Activated CD4-positive, alpha-beta T cell treated with anti-CD3 and anti-CD28 coated beads for 36 hours (primary cell): ENCODE results near the gene FNBP1L. TPM values are rescaled to one million over a fixed set of nuclear protein-coding genes. Genes with fewer than 3 reads are reported as not detected.

Experiments used
- ATAC-seq: fragments of 200-7000 bp; cut with Tn5 transposase; one replicate; pipeline ENCODE4 v1.10.0; 2021; ENCODE audit warnings: mild to moderate bottlenecking, moderate library complexity
- CTCF ChIA-PET: fragments of 350-600 bp; sonication (Branson Sonifier 250); formaldehyde crosslinking; loops from one replicate; lab custom pipeline; 2021; ENCODE audit warnings: antibody characterized with exemption; lab: Charles Lee
- POLR2A ChIA-PET: fragments of 350-600 bp; sonication (Branson Sonifier 250); formaldehyde crosslinking; loops from one replicate; lab custom pipeline; 2021; ENCODE audit warnings: antibody characterized with exemption, inconsistent platforms; lab: Charles Lee
- DNase-seq: peaks from one replicate; pipeline ENCODE4 v3.0.0-alpha.2; 2020
- H3K27ac Mint-ChIP-seq: one replicate; pipeline ENCODE4 v1.8.0; 2021; ENCODE audit warnings: mixed read lengths
- H3K27me3 Mint-ChIP-seq: one replicate; pipeline ENCODE4 v1.8.0; 2021; ENCODE audit warnings: mixed read lengths
- H3K36me3 Mint-ChIP-seq: one replicate; pipeline ENCODE4 v1.8.0; 2021; ENCODE audit warnings: low read depth, mixed read lengths
- H3K4me1 Mint-ChIP-seq: one replicate; pipeline ENCODE4 v1.8.0; 2021; ENCODE audit warnings: mixed read lengths
- H3K4me3 Mint-ChIP-seq: one replicate; pipeline ENCODE4 v1.8.0; 2021; ENCODE audit warnings: mild to moderate bottlenecking, moderate library complexity, mixed read lengths
- H3K9me3 Mint-ChIP-seq: one replicate; pipeline ENCODE4 v1.8.0; 2021; ENCODE audit warnings: low read depth, mixed read lengths
- intact Hi-C, 2 experiments: fragments of 100-400 bp; cut with DNase I in 1 of 2; cut with micrococcal nuclease in 1 of 2; formaldehyde crosslinking; loops; one replicate each; pipeline versions ENCODE4 v1.14.2 to v1.15.1; 2022 to 2024; cut with DNase I, micrococcal nuclease
- total RNA-seq, 2 experiments: library from RNA; stranded (reverse); gene quantifications; one replicate each; pipeline ENCODE4 v1.2.3, GENCODE V29; 2021

FNBP1L gene
- total RNA-seq, 2 experiments from 2014 or later, result 1.2 to 1.4 TPM

- ChIA-PET CTCF (interaction anchor here (0.6 to 1.1 kb wide), 3 partner anchors 9 to 369 kb away, joined by 3 to 4 read pairs (median 3); no protein-coding TSS in a partner anchor), POLR2A (no interaction called here)
- Mint-ChIP-seq H3K9me3 (no peaks in the 10 kb centered on the region), H3K27me3 (peaks cover 7% of the 10 kb centered on the region), H3K27ac (no peak overlapping the region), H3K36me3 (no peaks in the 10 kb centered on the region), H3K4me1 (peaks cover 6% of the 10 kb centered on the region), H3K4me3 (no peak overlapping the region)
- ATAC-seq (no peak), DNase-seq (no peak)
- intact Hi-C loops, result loop anchor here in 1 of 2 experiments (10.0 kb wide), 1 partner anchor 138 kb away; no protein-coding TSS in a partner anchor
Measured at GRCh38 chr1:93442741-93443140, 5.2 kb upstream of the FNBP1L start.

- CTCF ChIA-PET, result interaction anchor here (0.8 to 1.4 kb wide), 4 partner anchors 13 to 403 kb away, joined by 3 to 5 read pairs (median 3); no protein-coding TSS in a partner anchor
- POLR2A ChIA-PET, result no interaction called here
- Mint-ChIP-seq H3K9me3 (no peaks in the 10 kb centered on the region), H3K4me3 (no peak overlapping the region), H3K27ac (no peak overlapping the region), H3K36me3 (no peaks in the 10 kb centered on the region), H3K27me3 (peaks cover 7% of the 10 kb centered on the region), H3K4me1 (peaks cover 6% of the 10 kb centered on the region)
- no peak for DNase-seq
- intact Hi-C loops, result loop anchor here in 1 of 2 experiments (10.0 kb wide), 1 partner anchor 139 kb away; no protein-coding TSS in a partner anchor
- no peak for ATAC-seq
Measured at GRCh38 chr1:93443454-93443853, 4.5 kb upstream of the FNBP1L start.

GRCh38 chr1:93446837-93447451 is 974 bp upstream of the FNBP1L start:
- POLR2A ChIA-PET, result interaction anchor here (0.5 kb wide), 2 partner anchors 97 to 321 kb away, joined by 3 read pairs; no protein-coding TSS in a partner anchor
- ATAC-seq (no peak), DNase-seq (peak; percentile 31)
- Mint-ChIP-seq H3K27ac (no peak overlapping the region), H3K9me3 (no peaks in the 10 kb centered on the region), H3K36me3 (no peaks in the 10 kb centered on the region), H3K27me3 (peaks cover 24% of the 10 kb centered on the region), H3K4me1 (peaks cover 15% of the 10 kb centered on the region), H3K4me3 (peak overlapping the region; percentile 83)
- intact Hi-C loops, result loop anchor here in 1 of 2 experiments (5.0 to 10.0 kb wide), 4 partner anchors 100 to 370 kb away; partner anchors contain the start of genes DR1 and MTF2
- CTCF ChIA-PET, result interaction anchor here (0.6 to 2.4 kb wide), 8 partner anchors 10 to 564 kb away, joined by 3 to 13 read pairs (median 3); no protein-coding TSS in a partner anchor

- ChIA-PET POLR2A (no interaction called here), CTCF (interaction anchor here (2.4 kb wide), 1 partner anchor 144 kb away, joined by 13 read pairs; no protein-coding TSS in a partner anchor)
- intact Hi-C loops, result loop anchor here (2.0 to 10.0 kb wide), 6 partner anchors 101 to 398 kb away; partner anchors contain the start of genes DR1 (in 1 of the 2) and MTF2 (in 1 of the 2)
- Mint-ChIP-seq H3K9me3 (no peaks in the 10 kb centered on the region), H3K4me1 (peaks cover 15% of the 10 kb centered on the region), H3K36me3 (no peaks in the 10 kb centered on the region), H3K27me3 (peaks cover 27% of the 10 kb centered on the region), H3K27ac (peak overlapping the region; percentile 6), H3K4me3 (peak overlapping the region; percentile 83)
- ATAC-seq (peak; percentile 50), DNase-seq (peak; percentile 29)
Measured at GRCh38 chr1:93448292-93448982, 519 bp downstream of the FNBP1L start.

- intact Hi-C loops, result loop anchor here (2.0 to 10.0 kb wide), 6 partner anchors 102 to 398 kb away; partner anchors contain the start of genes DR1 (in 1 of the 2) and MTF2 (in 1 of the 2)
- H3K27me3 Mint-ChIP-seq, result peaks cover 31% of the 10 kb centered on the region
- DNase-seq (peak; percentile 10), ATAC-seq (no peak)
- H3K4me1 Mint-ChIP-seq, result peaks cover 15% of the 10 kb centered on the region
- H3K27ac Mint-ChIP-seq, result peak overlapping the region; percentile 6
- no peaks in the 10 kb centered on the region for H3K9me3 Mint-ChIP-seq
- H3K36me3 Mint-ChIP-seq, result no peaks in the 10 kb centered on the region
- ChIA-PET POLR2A (no interaction called here), CTCF (interaction anchor here (2.4 kb wide), 1 partner anchor 145 kb away, joined by 13 read pairs; no protein-coding TSS in a partner anchor)
- peak overlapping the region; percentile 83 for H3K4me3 Mint-ChIP-seq
Measured at GRCh38 chr1:93448983-93449804, 1.3 kb downstream of the FNBP1L start.

- no peak overlapping the region for H3K4me3 Mint-ChIP-seq
- intact Hi-C loops, result no loop called here
- no peak overlapping the region for H3K27ac Mint-ChIP-seq
- ATAC-seq, result no peak
- DNase-seq, result no peak
- ChIA-PET POLR2A (no interaction called here), CTCF (no interaction called here)
- H3K4me1 Mint-ChIP-seq, result peaks cover 15% of the 10 kb centered on the region
- no peaks in the 10 kb centered on the region for H3K36me3 Mint-ChIP-seq
- H3K27me3 Mint-ChIP-seq, result peaks cover 31% of the 10 kb centered on the region
- H3K9me3 Mint-ChIP-seq, result no peaks in the 10 kb centered on the region
Measured at GRCh38 chr1:93450321-93450720, 2.4 kb downstream of the FNBP1L start.

GRCh38 chr1:93453911-93454310 is 6.0 kb downstream of the FNBP1L start:
- intact Hi-C loops, result loop anchor here in 1 of 2 experiments (2.0 kb wide), 1 partner anchor 15 kb away; no protein-coding TSS in a partner anchor
- H3K9me3 Mint-ChIP-seq, result no peaks in the 10 kb centered on the region
- CTCF ChIA-PET, result no interaction called here
- H3K4me3 Mint-ChIP-seq, result no peak overlapping the region
- H3K27me3 Mint-ChIP-seq, result peaks cover 22% of the 10 kb centered on the region
- POLR2A ChIA-PET, result no interaction called here
- no peaks in the 10 kb centered on the region for H3K36me3 Mint-ChIP-seq
- peaks cover 7% of the 10 kb centered on the region for H3K4me1 Mint-ChIP-seq
- ATAC-seq (no peak), DNase-seq (no peak)
- H3K27ac Mint-ChIP-seq, result no peak overlapping the region

- H3K27ac Mint-ChIP-seq, result no peak overlapping the region
Measured at GRCh38 chr1:93459126-93459525, 11.2 kb downstream of the FNBP1L start.

GRCh38 chr1:93461236-93461635 is 13.3 kb downstream of the FNBP1L start:
- no peak for ATAC-seq
- Mint-ChIP-seq H3K4me3 (no peak overlapping the region), H3K27ac (no peak overlapping the region), H3K4me1 (peaks cover 1% of the 10 kb centered on the region), H3K9me3 (peaks cover 4% of the 10 kb centered on the region), H3K36me3 (no peaks in the 10 kb centered on the region), H3K27me3 (no peaks in the 10 kb centered on the region)
- POLR2A ChIA-PET, result no interaction called here
- DNase-seq, result no peak
- intact Hi-C loops, result no loop called here
- CTCF ChIA-PET, result interaction anchor here (0.9 kb wide), 1 partner anchor 28 kb away, joined by 4 read pairs; no protein-coding TSS in a partner anchor

More at GRCh38 chr1:93459126-93459525, 11.2 kb downstream of the FNBP1L start:
- H3K4me3 Mint-ChIP-seq, result no peak overlapping the region
- CTCF ChIA-PET, result no interaction called here
- ATAC-seq (no peak), DNase-seq (no peak)
- POLR2A ChIA-PET, result no interaction called here
- intact Hi-C loops, result no loop called here
- no peaks in the 10 kb centered on the region for H3K9me3 Mint-ChIP-seq
- peaks cover 1% of the 10 kb centered on the region for H3K4me1 Mint-ChIP-seq
- peaks cover under 1% of the 10 kb centered on the region for H3K27me3 Mint-ChIP-seq
- no peaks in the 10 kb centered on the region for H3K36me3 Mint-ChIP-seq

- ATAC-seq, result no peak
Measured at GRCh38 chr1:93463960-93464359, 16.0 kb downstream of the FNBP1L start.

More at GRCh38 chr1:93463960-93464359, 16.0 kb downstream of the FNBP1L start:
- Mint-ChIP-seq H3K27ac (no peak overlapping the region), H3K9me3 (peaks cover 6% of the 10 kb centered on the region), H3K27me3 (no peaks in the 10 kb centered on the region), H3K4me3 (no peak overlapping the region), H3K36me3 (no peaks in the 10 kb centered on the region), H3K4me1 (peaks cover 1% of the 10 kb centered on the region)
- CTCF ChIA-PET, result no interaction called here
- POLR2A ChIA-PET, result no interaction called here
- DNase-seq, result no peak
- intact Hi-C loops, result no loop called here
